A673 (cell line): ENCODE data around the gene TSSK6.

Experiments used
- EZH2 ChIP-seq: fragments of 200-600 bp; sonication (generic); IDR thresholded peaks from 2 replicates; pipeline ENCODE4 v1.6.1; 2017; ENCODE audit warnings: borderline replicate concordance, low read depth, mild to moderate bottlenecking, mixed read lengths, antibody characterized with exemption, low read length; ENCODE audit not compliant: poor library complexity, severe bottlenecking
- TF ChIP-seq, protein P1 (sequence below): fragments of 300-800, 200-600 bp; sonication (generic); conservative IDR thresholded peaks from 2 replicates; pipeline ENCODE4 v1.5.1; 2017; ENCODE audit warnings: low read depth, mild to moderate bottlenecking, antibody characterized with exemption, low read length, moderate library complexity, mixed read lengths

DNA sequence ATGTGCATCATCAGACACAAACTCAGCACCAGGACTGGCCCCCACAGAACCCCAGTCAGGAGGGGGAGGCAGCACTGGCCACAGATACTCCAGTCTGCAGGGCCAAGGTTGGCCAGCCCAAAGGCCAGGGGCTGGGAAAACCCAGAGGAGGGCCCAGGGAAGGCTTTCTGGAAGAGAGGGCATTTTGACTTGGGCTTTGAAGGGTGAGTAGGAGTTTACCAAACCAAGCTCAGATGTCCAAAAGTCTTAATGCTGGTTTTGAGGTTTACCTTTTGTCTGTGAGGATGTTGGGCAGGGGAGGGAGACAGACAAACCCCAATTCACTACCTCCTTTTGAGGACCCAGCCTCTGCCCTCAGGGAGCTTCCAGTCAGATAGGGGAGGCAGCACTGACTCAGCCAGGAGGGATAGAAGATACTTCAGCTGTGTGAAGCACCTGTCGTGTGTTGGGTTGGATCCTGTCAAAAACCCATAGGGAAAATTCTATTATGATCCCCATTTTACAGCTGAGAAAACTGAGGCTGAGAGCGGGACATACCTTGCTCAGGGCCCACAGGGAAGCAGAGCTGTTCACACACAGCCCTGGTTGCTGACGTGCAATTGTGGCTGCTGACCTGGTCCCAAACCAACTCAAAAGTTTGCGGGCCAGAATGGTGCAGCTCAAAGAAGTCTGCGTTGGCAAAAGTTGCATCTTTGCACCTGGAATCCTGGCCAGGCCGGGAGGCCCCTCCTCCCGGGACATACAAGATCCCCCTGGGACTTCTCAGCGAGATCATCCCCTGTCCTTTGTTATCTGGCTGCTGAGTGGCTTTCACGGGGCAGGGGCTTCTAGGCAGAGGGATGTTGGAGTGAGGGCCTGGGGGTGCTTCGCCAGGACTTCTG is 35.9 kb upstream of the TSSK6 start:
- TF ChIP-seq, protein P1, sequence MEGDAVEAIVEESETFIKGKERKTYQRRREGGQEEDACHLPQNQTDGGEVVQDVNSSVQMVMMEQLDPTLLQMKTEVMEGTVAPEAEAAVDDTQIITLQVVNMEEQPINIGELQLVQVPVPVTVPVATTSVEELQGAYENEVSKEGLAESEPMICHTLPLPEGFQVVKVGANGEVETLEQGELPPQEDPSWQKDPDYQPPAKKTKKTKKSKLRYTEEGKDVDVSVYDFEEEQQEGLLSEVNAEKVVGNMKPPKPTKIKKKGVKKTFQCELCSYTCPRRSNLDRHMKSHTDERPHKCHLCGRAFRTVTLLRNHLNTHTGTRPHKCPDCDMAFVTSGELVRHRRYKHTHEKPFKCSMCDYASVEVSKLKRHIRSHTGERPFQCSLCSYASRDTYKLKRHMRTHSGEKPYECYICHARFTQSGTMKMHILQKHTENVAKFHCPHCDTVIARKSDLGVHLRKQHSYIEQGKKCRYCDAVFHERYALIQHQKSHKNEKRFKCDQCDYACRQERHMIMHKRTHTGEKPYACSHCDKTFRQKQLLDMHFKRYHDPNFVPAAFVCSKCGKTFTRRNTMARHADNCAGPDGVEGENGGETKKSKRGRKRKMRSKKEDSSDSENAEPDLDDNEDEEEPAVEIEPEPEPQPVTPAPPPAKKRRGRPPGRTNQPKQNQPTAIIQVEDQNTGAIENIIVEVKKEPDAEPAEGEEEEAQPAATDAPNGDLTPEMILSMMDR, result no peak
- TF ChIP-seq EZH2, result no peak
